Activated T-cell treated with anti-CD3 and anti-CD28 coated beads for 48 hours (primary cell): Measurements from ENCODE around the gene IL1RAPL1.
"Not testable (repeated sequence)": the region's sequence is repeated elsewhere in the genome, so short reads cannot be mapped to it uniquely, and the experiment has no call there.

Experiments
- DNase-seq: peaks from one replicate; pipeline ENCODE4 v3.0.0-alpha.2; 2020; ENCODE audit warnings: low read depth

IL1RAPL1 gene

GRCh38 chrX:29113221-29113620 is 526.0 kb downstream of the IL1RAPL1 start:
- no peak for DNase-seq

DNA sequence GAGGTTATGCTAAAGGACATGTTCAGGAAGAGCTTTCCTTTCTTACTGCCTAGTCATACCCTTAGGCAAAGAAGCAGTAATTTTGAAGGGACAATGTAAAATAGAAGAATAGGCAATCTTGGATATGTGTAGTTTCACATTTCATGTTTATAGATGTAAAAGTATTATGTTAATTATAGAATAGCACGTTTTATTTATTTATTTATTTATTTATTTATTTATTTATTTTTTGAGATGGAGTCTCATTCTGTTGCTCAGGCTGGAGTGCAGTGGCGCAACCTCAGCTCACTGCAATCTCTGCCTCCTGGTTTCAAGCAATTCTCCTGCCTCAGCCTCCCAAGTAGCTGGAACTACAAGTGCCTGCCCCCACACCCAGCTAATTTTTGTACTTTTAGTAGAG is 535.6 kb downstream of the IL1RAPL1 start:
- DNase-seq: not testable (repeated sequence)

DNA sequence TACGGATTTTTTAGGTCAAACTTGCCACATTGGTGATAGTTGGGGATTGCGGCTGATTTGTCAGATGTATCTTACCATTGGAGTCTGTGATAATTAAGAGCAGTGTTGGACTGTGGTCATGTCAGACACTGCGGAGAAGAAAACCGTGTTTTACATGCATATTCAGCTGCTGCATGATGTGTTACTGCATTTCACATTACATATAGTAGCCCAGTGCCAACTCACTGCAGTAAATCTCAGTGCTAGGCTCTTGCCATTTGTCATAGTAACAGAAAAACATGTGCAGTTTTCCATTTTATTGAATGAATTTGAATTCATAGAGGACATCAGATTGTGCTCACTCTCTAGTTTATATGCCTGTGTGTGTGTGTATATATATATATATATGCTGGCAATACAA is 543.7 kb downstream of the IL1RAPL1 start:
- no peak for DNase-seq

- DNase-seq: no peak
These were observed 549.7 kb downstream of the IL1RAPL1 start for GRCh38 chrX:29136904-29137303.

GRCh38 chrX:29138003-29138402 is 550.8 kb downstream of the IL1RAPL1 start:
- DNase-seq: no peak

DNA sequence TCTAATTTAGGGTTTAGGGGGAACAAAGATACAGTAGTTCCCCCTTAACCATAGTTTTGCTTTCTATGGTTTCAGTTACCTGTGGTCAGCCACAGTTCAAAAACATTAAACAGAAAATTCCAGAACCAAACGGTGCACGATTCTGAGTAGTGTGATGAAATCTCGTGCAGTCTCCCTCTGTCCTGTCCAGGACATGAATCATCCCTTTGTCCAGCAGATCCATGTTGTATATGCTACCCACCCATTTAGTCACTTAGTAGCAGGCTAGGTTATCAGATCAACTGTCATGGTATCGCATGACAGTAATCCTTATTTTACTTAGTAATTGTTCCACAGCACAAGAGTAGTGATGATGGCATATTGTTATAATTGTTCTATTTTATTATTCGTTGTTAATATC is 556.1 kb downstream of the IL1RAPL1 start:
- no peak for DNase-seq

GRCh38 chrX:29143756-29144155 is 556.5 kb downstream of the IL1RAPL1 start:
- no peak for DNase-seq

DNA sequence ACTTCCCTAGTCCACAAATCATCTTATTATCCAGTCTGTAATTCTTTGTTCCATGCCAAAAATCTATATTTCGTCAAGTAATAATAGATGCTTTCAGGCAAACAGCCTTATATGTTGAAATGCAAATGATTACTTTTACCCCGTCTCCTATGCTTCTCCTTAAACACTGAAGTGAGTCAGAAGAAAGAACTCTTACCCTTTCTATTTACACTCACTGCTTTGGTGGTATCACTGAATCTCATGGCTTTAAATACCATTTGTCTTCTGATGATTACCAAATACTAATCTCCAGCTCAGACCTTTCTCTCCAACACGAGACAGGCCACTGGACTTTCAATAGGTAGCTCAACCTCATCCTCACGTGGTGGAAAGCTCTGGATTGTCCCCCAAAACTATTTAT is 558.1 kb downstream of the IL1RAPL1 start:
- DNase-seq: no peak

DNA sequence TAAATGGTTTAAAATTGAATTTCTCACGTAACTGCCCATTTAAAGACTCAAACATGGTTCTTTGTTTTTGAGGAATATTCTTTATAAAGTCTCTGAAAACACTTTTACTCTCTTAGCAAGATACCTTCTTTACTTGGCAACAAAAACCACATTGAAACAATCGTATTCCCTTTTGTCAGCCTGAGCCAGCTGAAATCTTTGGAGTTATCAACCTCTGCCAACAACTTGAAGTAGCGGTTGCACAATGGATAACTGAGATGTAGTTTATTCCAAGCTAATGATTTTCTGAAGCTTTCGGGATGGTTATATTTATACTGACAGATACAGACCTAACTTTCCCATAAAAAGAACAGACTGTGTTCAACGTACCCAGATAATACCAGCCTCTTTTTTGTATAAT is 561.3 kb downstream of the IL1RAPL1 start:
- no peak for DNase-seq

GRCh38 chrX:29155286-29155685 is 568.0 kb downstream of the IL1RAPL1 start:
- no peak for DNase-seq

DNA sequence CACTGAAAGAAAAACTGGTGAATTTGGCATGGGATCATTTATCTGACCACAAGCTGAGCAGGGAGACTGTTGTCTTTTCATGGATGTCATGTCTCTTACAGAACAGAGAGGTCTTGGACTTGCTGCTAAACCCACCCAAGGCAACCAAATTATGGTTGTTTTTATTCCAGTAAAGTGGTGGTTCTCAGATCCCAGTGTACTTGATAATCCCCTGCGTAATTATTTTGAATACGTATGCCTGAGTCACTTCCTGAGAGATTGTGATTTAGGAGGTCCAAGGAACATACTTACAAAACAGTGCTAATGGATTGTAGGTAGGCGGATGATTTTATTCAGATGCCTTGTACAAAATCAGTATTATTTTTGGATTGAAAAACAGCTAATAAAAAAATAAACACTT is 585.6 kb downstream of the IL1RAPL1 start:
- no peak for DNase-seq

DNA sequence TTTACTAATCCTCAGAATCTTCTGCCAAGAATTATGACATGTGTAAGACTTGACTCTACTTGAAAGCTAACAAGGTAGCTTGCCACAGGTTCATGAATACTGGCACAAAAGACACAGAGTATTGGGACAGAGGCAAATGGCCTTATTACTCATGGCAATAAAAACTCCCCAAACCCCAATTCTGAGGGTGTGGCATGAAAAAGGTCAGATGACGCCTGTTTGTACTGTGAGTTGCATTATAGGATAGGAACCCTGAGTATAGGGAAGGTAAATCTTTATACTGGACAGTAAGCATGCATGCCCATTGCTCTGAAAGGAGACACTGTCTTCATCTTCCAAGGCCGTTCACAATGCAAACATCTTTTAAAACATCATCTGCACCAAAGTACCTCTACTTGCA is 600.0 kb downstream of the IL1RAPL1 start:
- no peak for DNase-seq

DNA sequence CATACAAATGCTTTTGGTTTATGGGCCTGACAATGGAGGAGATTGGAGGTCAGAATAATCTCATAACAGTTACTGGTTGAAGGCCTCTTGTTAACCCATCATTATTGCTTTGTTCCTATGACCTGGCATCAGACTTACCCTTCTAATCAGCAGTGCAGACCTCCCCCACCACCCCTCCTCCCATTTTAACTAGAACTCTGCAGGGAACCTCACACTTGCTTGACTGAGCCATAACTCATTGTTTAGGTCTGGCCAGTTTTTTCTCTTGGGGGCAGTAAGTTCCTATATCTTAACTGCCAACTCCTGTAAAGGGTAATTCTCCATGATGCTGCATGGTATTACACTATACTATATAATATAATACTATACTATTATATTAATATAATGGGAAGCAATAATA is 609.3 kb downstream of the IL1RAPL1 start:
- DNase-seq: no peak

GRCh38 chrX:29215251-29215650 is 628.0 kb downstream of the IL1RAPL1 start:
- DNase-seq: no peak

- DNase-seq: no peak
These were observed 638.4 kb downstream of the IL1RAPL1 start for GRCh38 chrX:29225670-29226069.

GRCh38 chrX:29229802-29230201 is 642.6 kb downstream of the IL1RAPL1 start:
- DNase-seq: no peak

- no peak for DNase-seq
These were observed 644.6 kb downstream of the IL1RAPL1 start for GRCh38 chrX:29231800-29232199.

DNA sequence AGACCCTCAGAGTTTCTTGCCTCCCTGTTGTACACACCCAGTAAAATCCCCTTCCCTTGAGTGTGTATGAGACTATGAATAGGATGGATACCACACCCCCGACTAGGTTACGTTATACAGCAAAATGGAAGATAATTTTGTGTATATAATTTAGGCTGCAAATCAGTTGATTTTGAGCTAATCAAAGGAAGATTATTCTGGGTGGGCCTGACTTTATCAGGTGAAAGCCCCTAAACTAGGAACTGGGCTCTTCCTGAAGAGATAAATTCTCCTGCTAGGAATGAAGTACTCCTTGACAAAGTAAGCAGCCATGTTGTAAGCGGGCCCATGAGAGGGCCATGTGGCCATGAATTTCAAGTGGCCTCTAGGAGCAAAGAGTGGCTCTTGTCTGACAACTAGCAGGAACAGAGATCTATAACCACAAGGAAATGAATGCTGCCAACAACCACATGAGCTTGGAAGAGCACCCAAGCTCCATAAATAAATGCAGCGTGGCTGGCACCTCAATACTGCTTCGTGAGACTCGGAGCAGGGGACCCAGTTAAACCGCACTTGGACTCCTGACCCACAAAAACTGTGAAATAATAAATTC is 646.4 kb downstream of the IL1RAPL1 start:
- DNase-seq: no peak

GRCh38 chrX:29237972-29238371 is 650.7 kb downstream of the IL1RAPL1 start:
- no peak for DNase-seq

DNA sequence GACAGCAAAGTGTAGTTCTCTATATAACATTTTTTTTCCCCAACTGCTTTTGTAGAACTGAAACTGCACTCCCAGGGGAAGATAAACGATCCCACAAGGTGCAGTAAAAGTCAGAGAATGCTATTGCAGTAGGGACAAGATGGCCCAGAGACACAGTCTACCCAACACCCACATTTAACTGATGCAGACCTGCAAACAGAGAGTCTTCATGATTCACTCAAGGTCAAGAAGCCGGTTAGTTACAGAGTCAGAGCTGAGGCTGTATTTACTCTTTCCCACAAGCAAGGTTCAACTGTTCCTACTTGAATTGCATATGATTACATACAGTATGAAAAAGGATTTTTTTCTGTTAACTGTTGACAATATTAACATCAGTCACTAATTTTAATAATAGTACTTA is 654.6 kb downstream of the IL1RAPL1 start:
- DNase-seq: no peak

DNA sequence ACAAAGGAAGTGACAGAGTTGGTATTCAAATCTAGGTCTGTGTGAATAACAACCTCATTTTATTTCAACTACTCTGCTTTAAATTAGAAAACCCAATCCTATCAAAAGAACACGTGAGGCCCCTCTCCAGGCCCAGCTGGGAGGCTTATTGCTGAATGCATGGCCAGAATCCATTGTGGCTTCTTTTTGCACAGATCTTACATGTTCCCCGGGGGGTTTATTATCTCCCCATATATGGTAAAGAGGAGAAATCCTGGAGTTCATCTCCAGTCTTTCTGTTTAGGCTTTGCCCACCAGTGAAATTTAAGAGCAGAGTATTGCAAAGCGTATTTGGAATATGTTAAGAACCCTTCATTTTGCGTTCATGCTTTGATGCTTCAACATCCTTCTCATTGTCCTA is 655.6 kb downstream of the IL1RAPL1 start:
- DNase-seq: no peak

GRCh38 chrX:29243942-29244341 is 656.7 kb downstream of the IL1RAPL1 start:
- no peak for DNase-seq

GRCh38 chrX:29254515-29254914 is 667.3 kb downstream of the IL1RAPL1 start:
- DNase-seq: no peak

- DNase-seq: no peak
These were observed 670.3 kb downstream of the IL1RAPL1 start for GRCh38 chrX:29257521-29257920.

GRCh38 chrX:29269390-29269789 is 682.1 kb downstream of the IL1RAPL1 start:
- DNase-seq: no peak
